ENCODE data around the gene ZNF740.
A peak's percentile ranks its signal among the peaks of the same experiment; 100 is the strongest.
"Not testable (repeated sequence)": the region's sequence is repeated elsewhere in the genome, so short reads cannot be mapped to it uniquely, and the experiment has no call there.

ZNF740 gene

DNA sequence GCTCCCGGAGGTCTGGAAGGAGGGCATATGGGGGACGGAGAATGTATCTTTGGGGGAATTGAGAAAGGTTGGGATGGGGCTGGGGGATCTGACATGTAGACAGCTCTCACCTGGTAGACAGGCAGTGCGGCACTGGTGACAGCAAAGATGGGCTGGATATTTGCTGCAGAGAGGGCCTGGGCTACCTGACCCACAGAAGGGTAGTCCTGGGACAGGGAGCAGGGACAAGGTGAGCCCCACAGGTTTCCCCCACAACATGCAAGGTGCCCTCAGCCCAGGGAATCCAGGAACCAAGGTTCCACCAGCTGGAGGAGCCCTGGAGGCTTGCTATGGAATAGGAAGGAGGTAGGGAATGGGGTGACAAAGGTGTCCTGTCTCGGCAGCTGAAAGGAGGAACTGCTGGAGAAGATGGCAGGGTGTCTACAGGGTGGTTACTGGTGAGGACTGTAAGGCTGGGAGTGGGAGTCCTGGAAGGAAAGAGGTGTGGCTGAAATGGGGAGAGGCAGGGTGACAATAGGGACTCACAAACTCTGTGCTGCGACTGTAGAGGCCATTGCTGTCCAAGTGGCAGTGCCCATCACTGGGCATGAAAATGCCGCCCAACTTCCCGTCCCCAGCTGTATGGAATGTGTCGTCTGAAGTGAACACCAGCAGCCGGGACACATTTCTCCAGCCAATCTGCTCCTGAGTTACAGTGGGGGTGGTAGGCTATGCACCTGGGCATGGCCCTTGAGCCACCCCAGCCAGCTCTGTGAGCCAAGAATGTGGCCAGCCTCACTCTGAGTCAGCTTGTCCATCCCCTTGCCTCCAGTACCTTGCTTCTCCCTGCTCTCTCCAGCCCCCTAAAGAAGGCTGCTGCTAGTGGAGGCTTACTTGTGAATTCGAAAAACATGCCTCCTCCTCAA lies 15.2 kb downstream of the ZNF740 start:
- DNase-seq (ENCODE audit: low read depth): no peak

DNA sequence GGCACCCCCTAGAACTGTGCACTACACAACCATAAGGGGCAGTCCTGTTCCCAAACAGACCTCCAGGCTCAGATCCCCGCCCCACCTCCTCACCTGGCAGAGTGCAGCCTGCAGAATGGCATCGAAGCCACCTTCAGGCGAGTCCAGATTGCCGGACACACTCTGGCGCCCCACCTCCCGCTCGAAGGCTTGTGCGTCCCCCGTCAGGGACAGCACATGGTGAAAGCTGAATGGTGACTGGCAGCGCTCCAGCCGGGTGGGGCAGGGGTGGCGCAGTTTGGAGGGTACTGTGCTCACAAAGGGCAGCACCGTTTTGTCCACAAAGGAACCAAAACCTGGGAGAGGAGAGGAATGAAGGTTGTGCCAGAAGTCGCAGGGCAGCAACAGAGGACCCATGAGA lies 16.0 kb downstream of the ZNF740 start:
- no peak for DNase-seq (ENCODE audit: low read depth)

- no peak for DNase-seq (ENCODE audit: low read depth)
These were observed 16.6 kb downstream of the ZNF740 start for GRCh38 chr12:53197011-53197640.

DNA sequence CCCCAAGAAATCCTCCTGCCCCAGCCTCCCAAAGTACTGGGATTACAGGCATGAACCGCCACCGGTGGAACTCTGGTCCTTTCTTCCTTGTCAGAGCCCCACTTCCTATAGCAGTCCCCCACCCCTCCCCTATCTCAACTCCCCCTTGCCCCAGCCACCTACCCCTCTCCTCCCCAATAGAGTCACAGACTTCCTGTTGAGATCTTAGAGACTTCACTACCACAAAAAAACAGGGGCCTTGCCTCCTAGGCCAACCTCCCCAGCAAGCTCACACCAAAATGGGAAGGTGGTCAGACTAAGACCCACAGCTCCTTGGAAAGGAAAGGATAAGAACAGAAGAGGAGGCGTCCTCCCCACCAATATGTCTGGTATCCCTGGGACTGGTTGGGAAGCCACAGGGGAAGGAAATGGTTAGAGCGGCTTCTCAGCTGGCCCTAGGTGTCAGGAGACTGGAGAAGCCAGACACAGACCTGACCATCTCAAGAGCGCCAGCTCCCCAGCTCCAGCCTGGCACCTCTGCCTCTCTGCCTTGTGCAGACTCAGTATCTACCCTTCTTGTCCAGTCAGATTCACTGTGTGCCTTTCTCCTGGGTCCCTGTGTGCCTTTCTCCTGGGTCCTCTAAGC lies 18.1 kb downstream of the ZNF740 start:
- DNase-seq (ENCODE audit: low read depth): no peak

- no peak for DNase-seq (ENCODE audit: low read depth)
These were observed 19.2 kb downstream of the ZNF740 start for GRCh38 chr12:53199700-53200099.

GRCh38 chr12:53200107-53200457 lies 19.6 kb downstream of the ZNF740 start:
- no peak for DNase-seq (ENCODE audit: low read depth)

- DNase-seq (ENCODE audit: low read depth): no peak
These were observed 20.1 kb downstream of the ZNF740 start for GRCh38 chr12:53200458-53201176.

DNA sequence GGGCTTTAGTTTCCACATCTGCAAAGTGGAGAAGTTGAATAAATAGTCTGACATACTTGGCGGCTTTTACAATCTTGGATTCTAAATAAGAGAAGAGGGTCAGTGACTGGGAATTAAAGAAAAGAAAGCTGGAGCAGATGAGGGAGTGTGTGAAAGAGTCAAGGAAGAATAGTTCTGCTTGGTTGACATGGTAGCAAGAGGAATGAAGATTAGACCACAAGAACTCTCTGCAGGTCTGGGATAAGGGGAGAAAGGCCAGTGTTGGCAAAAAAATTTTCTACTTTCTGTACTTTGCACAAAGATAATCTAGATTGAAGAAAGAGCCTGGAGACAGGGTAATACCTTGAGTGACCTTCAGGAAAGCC lies 20.6 kb downstream of the ZNF740 start:
- no peak for DNase-seq (ENCODE audit: low read depth)

DNA sequence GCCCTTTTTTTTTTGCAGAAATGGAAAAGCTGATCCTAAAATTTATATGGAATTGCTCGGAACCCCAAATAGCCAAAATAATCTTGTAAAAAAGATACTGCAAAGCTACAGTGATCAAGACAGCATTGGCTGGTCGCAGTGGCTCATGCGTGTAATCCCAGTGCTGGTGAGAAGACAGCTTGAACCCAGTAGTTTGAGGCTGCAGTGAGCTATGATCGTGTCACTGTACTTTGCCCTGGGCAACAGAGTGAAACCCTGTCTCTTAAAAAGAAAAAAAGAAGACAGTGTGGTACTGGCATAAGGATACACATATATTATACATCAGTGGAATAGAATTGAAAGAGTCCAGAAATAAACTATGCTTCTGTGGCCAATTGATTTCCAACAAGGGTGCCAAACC lies 21.1 kb downstream of the ZNF740 start:
- no peak for DNase-seq (ENCODE audit: low read depth)

- DNase-seq (ENCODE audit: low read depth): not testable (repeated sequence)
These were observed 21.8 kb downstream of the ZNF740 start for GRCh38 chr12:53202316-53202715.

DNA sequence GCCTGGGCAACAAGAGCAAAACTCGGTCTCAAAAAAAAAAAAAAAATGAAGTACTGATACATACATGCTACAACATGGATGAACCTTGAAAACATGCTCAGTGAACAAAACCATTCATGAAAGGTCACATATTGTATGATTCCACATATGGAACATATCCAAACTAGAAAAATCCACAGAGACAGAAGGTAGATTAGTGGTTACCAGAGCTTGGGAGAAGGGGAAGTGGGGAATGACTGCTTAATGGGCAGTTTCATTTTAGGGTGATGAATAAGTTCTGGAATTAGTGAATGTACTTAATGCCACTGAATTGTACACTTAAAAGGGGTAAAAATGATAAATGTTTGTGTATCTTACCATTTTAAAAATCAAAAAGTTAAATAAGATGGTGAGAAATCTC lies 23.8 kb downstream of the ZNF740 start:
- DNase-seq (ENCODE audit: low read depth): no peak

GRCh38 chr12:53205747-53206419 lies 25.4 kb downstream of the ZNF740 start:
- peak; percentile 48 for DNase-seq (ENCODE audit: low read depth)

DNA sequence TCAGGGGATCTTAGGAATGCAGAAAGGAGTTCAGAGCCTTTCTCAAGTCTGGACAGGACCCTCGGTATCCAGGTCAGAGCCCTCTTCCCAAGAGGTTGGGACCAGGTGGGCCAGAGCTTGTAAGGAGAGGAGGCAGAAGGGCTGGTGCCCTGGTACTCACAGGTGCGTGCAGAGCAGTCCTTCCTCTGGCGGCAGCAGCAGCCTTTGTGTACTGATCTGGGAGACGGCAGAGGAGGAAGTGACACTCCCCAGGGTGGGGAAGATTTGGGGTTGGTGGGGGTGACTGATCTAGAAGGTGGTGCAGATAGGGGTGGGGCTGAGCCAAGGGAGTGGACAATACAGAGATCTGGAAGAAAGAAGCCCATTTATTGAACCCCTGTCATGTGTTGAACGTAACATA lies 26.5 kb downstream of the ZNF740 start, which contains the start of gene ITGB7:
ITGB7 (minus strand) TSS at position 210 of the 400 bp plus-strand sequence. CDS start 6,808 bp downstream, outside the sequence.
- DNase-seq (ENCODE audit: low read depth): no peak

DNA sequence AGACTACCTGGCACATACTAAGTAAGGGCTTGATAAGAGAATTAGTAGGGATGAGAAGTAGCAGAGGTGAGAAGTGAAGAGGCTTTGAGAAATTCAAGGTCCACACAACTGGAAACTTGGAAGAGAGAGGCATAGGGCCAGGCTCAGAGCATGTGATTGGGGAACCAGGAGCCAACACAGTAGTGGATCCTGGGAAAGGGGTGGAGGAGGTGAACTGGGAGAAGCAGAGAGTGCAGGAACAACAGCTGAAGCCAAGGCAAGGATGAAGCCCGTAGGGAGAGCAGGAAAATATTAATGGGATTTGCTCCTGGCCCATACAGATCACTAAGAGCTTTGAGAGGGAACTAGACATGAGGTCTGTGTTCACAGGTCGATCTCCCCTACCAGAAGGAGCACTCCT lies 27.9 kb downstream of the ZNF740 start:
- DNase-seq (ENCODE audit: low read depth): no peak

DNA sequence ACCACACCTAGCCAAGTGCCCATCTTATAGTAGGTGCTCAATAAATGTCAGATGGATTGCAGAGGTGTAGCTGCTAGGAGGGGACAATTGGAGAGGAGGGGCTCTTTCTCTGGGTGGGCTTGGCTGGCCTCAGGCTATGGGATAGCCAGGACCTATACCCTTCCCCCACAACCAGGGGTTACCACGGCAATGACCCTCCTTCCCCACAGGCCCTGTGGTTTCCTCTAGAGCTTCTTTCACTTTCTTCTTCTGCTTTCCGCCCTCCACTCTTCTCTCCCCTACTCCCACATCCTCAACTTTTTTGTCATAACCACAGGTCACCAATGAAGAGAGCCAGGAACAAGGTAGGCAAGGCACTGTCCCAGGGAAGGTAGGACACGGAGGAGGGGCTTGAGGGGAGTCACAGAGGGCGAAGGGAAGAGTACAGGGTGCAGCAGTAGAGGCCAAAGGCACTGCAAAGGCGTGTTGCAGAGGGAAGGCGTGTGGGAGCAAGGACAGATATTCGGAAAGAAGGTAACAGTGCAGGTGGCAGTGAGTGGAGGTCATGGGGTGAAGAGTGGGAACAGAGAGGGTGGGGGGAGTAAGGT lies 28.4 kb downstream of the ZNF740 start:
- no peak for DNase-seq (ENCODE audit: low read depth)

DNA sequence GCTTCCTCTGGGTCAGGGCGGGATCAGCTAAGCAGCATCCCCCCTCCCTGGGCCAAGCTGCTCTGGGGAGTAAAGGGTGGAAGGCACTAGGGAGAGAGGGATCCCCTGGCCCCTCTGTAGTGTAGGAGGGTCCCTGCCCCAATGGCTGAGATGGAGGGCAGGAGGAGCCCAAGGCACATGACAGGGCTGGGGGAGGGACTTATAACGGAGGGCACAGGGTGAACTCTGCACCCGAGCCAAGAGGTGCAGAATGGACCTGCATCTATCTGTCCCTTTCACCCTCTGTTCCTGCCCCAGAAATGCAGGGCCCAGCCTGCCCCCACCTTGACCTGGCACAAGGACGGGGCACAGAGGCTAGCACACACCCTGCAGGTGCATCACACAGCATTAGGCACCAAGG lies 30.3 kb downstream of the ZNF740 start:
- DNase-seq (ENCODE audit: low read depth): no peak

DNA sequence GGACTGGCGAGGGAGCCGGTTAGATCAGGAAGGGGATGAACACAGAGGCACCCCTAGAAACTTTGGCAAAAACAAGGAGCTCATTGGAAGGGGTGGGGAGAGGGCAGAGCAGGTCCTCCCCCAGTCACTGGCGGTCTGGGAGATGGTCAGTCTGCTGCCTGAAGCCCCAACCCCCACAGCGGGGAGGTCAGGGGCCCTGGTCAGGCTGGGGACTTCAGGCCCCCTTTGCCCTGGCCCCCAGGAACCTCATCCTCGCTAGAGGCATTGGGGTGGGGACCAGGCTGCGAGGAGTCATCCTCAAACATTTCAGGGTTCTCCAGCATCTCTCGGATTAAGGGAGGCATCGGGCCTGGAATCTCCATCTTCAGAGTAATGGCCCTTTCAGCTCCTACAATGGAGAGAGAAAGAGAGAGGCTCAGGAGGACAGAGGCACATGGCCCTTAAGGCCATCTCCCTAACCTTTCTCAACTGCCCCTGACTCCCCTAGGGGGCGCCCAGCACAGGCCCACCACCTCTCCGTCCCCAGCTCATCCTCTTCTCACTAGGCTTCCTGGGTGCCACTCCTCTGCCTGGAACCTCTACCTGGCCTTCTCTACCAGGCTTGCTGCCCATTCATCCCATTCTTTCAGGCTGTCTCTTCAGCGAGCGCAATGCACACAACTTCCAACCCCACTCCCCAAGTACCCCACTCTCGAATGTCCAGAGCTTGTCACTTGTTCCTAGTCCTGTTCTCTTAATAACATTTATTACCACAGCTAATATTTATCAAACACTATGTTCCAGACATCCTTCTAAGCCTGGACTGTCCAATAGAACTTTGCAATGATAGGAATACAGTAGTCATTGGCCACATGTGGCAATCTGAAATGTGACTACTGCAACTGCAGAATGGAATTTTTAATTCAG lies 31.2 kb downstream of the ZNF740 start:
- no peak for DNase-seq (ENCODE audit: low read depth)

- DNase-seq (ENCODE audit: low read depth): no peak
These were observed 32.4 kb downstream of the ZNF740 start for GRCh38 chr12:53212931-53213330.

DNA sequence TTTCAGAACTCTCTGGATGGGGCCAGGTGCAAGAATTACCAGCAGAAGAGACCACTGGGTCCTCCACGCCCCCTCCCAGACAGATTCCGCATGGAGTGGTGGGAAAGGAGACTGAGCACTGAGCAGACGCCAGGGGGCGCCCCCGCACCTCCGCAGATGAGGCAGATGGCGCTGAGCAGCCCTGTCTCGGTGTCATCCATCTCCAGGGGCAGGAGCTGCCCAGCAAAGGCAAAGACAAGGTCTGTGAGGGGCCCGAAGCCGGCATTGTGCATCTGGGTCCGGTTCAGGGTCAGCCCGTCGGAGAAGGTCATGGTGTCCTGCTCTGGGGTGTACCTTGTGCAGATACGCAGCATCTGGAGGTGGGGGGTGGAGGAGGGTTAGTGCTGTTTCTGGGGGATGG lies 32.8 kb downstream of the ZNF740 start:
- DNase-seq (ENCODE audit: low read depth): peak; percentile 63

GRCh38 chr12:53214221-53214620 lies 33.7 kb downstream of the ZNF740 start:
- DNase-seq (ENCODE audit: low read depth): no peak
